ENCODE data around the gene PPL.

Gene PPL

GRCh38 chr16:4847774-4848587, 89.0 kb downstream of the PPL start:
- in situ Hi-C loops (cut with MboI; ENCODE audit: low pct_unique_long_range_greater_than_20kb, low sequenced_read_pairs, unreplicated experiment): no loop called here
- peak; percentile 51 for DNase-seq (ENCODE audit: low spot score)
- no peak for TF ChIP-seq CTCF (IDR thresholded peaks at IDR 0.05; ENCODE audit: extremely low read depth, insufficient read depth, missing control alignments)

- in situ Hi-C loops (cut with MboI; ENCODE audit: low pct_unique_long_range_greater_than_20kb, low sequenced_read_pairs, unreplicated experiment): no loop called here
- TF ChIP-seq CTCF (IDR thresholded peaks at IDR 0.05; ENCODE audit: extremely low read depth, insufficient read depth, missing control alignments): no peak
- DNase-seq (ENCODE audit: low spot score): peak; percentile 99
These were observed 89.8 kb downstream of the PPL start, which contains the start of the genes GLYR1 and UBN1 for GRCh38 chr16:4846901-4847773. Gene GLYR1, minus strand, starts transcription at chr16:4847288. Its CDS starts 23 bp downstream, at chr16:4847265. Gene UBN1, plus strand, starts transcription at chr16:4847481. Its CDS starts 5,437 bp downstream, at chr16:4852918.

GRCh38 chr16:4846503-4846900, 90.4 kb downstream of the PPL start:
- in situ Hi-C loops (cut with MboI; ENCODE audit: low pct_unique_long_range_greater_than_20kb, low sequenced_read_pairs, unreplicated experiment): no loop called here
- no peak for TF ChIP-seq CTCF (IDR thresholded peaks at IDR 0.05; ENCODE audit: extremely low read depth, insufficient read depth, missing control alignments)
- peak; percentile 66 for DNase-seq (ENCODE audit: low spot score)

- in situ Hi-C loops (cut with MboI; ENCODE audit: low pct_unique_long_range_greater_than_20kb, low sequenced_read_pairs, unreplicated experiment): no loop called here
- no peak for TF ChIP-seq CTCF (IDR thresholded peaks at IDR 0.05; ENCODE audit: extremely low read depth, insufficient read depth, missing control alignments)
- no peak for DNase-seq (ENCODE audit: low spot score)
These were observed 96.0 kb downstream of the PPL start for GRCh38 chr16:4840984-4841383.

GRCh38 chr16:4839942-4840341, 97.0 kb downstream of the PPL start:
- DNase-seq (ENCODE audit: low spot score): no peak
- in situ Hi-C loops (cut with MboI; ENCODE audit: low pct_unique_long_range_greater_than_20kb, low sequenced_read_pairs, unreplicated experiment): no loop called here
- no peak for TF ChIP-seq CTCF (IDR thresholded peaks at IDR 0.05; ENCODE audit: extremely low read depth, insufficient read depth, missing control alignments)

GRCh38 chr16:4837733-4838501, 99.0 kb downstream of the PPL start:
- in situ Hi-C loops (cut with MboI; ENCODE audit: low pct_unique_long_range_greater_than_20kb, low sequenced_read_pairs, unreplicated experiment): no loop called here
- no peak for DNase-seq (ENCODE audit: low spot score)
- no peak for TF ChIP-seq CTCF (IDR thresholded peaks at IDR 0.05; ENCODE audit: extremely low read depth, insufficient read depth, missing control alignments)
